OCI-M2 (cell line): Measurements from ENCODE around the gene MTMR6.
"Not testable (repeated sequence)": the region's sequence is repeated elsewhere in the genome, so short reads cannot be mapped to it uniquely, and the experiment has no call there.

Experiments used
- DNase-seq: peaks from one replicate; lab custom pipeline; 2025; ENCODE audit not compliant: unreplicated experiment; lab: John Stamatoyannopoulos, UW

The MTMR6 gene

DNA sequence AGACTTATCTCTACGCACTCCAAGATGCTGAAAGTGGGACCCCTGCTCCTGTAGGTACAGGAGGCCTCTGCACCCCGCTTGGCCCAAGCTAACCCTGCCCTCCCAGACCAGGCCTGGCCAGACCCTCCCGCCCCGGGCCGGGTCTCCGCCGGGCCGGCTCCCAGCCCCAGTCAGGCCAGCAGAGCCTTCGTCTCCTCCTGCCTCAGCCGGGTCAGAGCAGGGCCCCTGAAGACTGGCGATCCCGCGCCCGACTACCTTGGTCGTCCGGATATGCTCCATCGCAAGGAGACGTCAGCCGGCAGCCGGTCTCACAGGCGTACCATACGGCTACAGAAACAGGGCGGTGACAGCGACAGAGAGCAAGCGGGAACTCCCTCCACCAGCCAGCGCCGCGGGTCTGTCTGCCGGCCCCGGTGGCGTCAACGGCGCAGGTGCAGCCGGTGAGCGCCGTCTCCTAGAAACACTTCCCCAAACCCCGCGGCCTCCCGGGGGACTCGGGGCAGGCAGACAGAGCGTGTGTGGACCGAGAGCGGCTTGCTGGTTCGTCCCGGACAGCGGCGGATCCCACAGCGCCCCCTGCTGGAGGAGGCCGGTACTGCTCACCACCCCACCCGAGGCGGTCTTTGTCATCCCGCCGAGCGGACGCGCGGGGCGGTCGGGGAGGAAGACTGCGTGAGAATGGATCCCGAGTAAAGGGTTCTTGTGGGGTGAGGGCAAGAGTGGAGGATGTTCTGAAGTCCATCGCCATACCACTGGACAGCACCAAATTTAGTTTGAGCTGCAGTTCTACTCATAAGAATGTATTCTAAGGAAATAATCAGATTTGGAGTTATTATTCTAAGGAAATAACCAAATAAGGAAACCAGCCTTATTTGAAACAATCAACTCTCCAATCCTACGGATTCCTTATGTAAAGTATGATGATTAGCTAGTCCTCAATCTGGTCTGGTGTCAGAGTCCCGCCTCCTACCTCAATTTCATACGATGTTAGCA is at the start of gene MTMR6:
Gene MTMR6, minus strand, starts transcription at position 520 of the 993 bp plus-strand sequence. Its CDS starts 241 bp downstream, at position 279.
- peak; percentile 69 for DNase-seq

DNA sequence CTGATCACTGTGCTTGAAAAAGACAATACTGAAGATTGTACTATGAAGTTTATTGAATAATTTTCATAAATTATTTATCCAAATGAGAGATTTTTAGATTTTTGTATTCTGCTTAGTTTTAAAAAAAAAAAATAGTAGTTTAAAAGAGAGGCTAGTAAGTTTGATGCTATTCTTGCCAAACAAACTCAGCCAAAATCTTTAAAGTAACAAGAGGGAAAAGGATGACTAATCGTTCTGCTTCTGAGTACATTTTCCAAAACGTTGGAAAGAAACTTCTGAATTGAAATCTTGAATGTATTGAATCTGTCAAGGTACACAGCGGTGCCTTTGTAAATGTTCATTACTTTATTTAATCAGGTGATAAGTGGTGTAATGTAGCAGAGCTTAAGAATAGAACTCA is 48.6 kb upstream of the MTMR6 start:
- no peak for DNase-seq

DNA sequence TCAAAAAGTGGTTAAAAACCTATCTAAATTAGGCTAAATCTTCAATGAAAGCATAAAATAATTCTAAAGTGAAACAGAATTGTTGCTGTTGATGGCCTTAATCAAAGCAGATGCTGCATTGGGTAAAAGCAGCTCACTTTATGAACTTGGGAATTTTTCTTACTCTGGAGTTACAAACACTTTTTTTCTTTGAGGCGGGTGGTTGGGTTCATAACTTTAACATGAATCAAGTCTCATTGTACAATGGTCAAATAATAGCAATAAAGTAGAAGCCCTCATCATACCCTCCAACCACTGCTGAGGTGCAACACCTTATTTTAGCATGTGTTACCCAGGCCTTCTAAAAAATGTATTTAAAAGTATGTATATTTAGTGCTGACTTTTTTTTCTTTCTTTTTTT is 43.3 kb upstream of the MTMR6 start:
- no peak for DNase-seq

DNA sequence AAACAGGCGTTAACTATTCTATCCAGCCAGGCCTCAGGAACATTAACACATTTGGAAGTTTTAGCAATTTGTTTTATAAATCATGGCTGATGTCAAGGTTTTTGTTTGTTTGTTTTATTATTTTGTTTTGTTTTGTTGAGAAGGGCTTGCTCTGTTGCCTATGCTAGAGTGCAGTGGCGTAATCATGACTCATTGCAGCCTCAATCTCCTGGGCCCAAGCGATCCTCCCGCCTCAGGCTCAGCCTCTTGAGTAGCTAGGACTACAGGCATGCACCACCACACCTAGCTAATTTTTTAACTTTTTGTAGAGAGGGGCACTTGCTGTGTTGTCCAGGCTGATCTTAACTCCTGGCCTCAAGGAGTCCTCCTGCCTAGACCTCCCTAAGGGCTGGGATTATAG is 42.4 kb upstream of the MTMR6 start:
- no peak for DNase-seq

DNA sequence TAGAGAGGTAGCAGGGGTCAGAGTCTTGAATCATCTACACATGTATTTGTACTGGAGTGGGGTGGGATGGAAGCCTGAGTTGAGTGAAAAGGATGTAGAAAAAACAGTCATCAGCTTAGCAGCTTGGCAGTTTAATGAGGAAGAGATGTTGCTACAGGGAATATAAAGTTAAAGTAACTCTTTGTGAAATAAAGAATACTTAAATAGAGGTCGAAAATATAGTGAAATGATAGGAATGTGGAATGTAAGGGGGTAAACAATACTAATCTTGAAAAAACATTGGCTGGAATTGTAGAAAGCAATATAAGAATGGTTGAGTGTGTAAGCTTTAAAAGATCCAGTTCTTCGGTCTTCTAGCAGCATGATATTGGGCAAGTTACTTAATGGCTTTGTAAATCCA is 36.8 kb upstream of the MTMR6 start:
- DNase-seq = no peak

DNA sequence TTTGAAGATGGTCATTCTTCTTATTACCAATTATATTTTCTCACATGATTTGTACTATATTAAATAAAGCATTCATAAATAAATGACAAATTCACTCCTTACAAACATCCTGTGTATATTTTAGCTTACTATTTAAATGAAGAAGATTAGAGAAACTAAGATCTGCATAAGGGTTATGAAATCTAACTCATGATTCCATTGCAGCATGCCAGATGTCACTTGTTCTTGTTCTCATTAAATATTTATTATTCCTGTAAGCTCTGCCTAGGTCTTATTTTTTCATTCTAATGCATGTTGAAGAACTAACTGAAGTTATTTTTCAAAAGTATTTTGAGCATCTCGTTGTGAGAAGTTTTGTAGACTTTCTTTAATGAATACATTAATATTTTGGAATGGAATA is 32.5 kb upstream of the MTMR6 start:
- no peak for DNase-seq

DNA sequence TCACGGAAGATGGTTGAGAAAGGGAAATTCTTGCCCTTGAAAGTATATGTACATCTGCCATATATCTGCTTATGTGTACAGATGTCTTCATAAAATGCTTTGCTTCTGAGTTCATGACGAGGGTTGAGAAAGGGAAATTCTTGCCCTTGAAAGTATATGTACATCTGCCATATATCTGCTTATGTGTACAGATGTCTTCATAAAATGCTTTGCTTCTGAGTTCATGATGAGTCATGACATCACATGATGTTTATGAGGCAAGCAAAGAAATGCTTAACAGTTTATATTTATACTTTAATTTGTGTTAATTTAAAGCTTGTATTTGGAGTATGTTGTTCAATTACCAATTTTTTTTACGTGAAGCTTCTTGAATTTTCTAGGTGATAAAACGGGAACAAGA is 31.7 kb upstream of the MTMR6 start:
- DNase-seq = not testable (repeated sequence)

DNA sequence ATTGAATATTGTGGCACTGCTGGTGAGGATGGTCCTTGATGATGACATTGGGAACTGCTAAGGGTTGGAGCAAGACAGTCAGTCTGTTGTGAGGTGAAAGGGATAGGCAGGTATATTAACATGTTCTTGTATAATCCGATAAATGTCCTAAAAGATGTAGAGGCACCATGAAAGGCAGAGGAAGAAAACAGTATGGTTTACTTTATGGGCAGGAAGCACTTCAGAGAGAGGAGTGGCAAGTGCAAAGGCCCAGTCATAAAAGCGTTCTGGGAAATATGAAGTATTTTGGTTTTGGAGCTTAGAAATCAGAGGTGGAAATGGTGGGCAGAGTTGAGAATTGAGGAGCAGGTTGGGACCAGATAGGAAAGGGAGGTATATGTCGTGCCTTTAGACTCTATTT is 23.6 kb upstream of the MTMR6 start:
- DNase-seq = no peak

DNA sequence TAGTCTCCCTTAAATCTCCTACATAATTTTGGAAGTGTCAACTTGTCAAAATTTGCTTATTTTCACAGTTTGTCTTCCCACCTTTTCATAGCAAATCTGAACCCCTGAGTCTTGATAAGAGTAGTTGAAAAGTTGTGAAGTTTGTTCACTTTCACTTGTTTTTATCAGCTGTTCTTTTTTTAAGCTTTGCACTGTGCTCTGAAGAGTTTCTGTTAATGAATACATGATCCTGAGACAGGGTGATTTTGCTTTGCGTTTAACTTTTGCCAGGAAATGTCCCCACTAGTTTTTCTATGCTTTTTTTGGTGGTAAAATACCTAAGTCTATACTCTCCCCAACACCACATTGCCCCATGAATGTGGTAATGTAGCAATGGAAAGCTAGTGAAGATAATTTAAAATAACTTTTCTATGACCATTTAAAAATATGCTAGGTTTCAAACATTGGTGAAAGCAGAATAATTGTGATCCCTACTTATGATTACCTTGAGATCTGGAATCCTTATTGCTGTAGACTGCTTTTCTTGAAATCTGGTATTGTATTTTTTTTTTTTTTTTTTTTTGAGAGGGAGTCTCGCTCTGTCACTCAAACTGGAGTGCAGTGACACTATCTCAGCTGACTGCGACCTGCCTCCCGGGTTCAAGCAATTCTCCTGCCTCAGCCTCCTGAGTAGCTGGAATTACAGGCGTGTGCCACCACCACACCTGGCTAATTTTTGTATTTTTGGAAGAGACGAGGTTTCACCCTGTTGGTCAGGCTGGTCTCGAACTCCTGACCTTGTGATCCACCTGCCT is 19.6 kb upstream of the MTMR6 start:
- DNase-seq = no peak

DNA sequence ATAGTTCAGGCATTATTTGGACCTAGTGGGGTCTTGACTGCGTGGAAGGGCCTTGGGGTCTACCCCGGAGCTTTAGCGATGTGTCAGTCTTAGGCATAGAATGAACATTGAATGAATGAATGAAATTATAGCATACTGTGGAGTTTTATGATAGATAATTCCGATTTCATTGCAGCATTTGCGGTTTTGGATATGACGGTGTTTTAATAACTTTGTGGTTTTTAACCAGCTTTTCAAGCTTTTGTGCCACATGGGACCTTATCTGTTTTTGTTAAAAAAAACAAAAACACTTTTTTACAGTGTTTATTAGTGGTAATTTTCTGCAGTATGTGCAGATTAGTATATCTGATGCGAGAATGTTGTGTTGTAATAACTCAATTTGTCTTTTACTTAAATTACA is 14.8 kb upstream of the MTMR6 start:
- DNase-seq = no peak

DNA sequence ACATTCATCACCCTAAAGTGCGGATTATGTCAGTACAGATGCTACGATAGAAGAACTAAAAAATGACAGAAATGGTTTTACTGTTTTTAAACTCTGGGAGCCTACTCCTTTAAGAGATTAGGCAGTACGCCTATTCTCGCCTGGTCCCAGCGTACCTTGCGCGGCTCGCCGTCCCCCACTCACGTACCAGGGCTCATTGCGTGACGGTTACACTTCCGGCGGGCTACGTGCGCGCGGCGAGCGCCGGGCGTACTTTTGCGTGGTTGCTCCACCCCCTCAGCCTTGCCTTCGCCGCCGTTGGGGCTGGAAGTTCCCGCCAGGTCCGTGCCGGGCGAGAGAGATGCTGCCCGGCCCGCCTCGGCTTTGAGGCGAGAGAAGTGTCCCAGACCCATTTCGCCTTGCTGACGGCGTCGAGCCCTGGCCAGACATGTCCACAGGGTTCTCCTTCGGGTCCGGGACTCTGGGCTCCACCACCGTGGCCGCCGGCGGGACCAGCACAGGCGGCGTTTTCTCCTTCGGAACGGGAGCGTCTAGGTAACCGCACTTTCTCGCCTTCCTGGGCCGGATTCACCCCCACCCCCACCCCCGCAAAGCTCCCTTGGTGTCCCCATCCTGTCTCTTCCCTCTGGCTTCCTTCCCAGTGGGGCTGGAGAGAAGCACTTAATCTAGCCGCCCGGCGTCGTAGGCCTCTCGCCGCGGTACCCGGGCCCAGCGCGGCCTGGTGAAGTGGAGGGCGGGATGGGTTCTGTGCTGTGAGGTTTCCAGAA is 14.2 kb upstream of the MTMR6 start, which contains the start of gene NUP58:
Gene NUP58, plus strand, starts transcription at position 279 of the 767 bp plus-strand sequence. Its CDS starts 149 bp downstream, at position 428.
- DNase-seq = peak; percentile 22

DNA sequence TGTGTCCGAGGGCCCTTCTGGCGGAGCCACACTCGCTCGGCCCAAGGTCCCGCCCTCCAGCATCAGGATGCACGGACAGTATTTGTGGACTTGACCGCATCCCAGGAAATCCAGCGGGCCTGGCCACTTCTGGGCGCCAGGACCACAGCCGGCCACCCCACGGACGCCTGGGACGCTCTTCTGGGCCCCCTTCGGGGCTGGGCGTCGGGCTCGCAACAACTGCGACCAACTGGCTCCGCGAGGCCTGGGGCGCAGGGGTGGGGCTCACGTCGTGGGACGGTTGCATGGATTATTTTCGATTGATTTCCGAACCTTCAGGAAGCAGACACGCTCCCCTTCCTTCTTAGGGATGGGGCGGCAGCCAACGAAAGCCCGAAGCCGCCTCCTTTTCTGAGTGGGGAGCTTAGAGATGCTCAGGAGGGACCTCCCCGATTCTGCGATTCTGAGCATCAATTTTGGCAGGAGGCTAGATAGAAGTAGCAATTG is 13.6 kb upstream of the MTMR6 start:
- DNase-seq = no peak

DNA sequence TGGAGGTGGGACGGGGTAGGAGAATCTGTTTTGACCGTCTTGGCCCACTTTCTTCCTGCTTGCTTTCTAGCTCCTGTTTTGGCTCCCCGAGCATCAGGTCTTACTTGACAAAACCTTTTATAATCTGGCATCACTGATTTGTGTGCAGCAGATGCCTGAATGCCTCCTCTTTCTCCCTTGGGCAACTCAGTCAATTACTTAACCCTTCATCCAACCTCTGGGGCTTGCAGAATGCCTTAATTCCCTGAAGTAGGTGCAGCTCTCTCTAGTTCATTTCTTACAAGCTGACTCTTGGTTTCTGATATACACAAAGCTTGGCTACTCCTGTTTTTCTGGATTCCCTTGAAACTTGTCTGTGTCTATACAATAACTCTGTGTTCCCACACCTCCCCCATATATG is 8.4 kb upstream of the MTMR6 start:
- no peak for DNase-seq

DNA sequence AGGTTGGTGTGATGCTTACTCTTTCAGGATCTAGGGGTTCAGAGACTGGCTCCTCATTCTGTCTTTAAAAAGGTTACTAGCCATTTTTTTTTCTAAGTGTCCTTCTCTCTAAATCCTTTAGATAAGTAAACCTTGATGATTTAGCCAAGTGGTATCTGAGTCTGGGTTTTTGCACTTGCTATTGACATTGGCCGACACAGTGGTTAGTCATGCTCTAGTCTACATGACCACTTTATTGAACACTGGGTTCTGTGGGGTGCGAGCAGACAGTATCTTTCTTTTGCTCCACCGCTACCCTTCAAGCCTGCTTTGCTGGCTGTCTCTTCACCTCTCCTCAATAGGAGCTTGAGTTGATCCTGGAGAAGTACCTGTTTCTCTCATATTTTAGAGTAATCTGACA is 7.9 kb upstream of the MTMR6 start:
- no peak for DNase-seq

DNA sequence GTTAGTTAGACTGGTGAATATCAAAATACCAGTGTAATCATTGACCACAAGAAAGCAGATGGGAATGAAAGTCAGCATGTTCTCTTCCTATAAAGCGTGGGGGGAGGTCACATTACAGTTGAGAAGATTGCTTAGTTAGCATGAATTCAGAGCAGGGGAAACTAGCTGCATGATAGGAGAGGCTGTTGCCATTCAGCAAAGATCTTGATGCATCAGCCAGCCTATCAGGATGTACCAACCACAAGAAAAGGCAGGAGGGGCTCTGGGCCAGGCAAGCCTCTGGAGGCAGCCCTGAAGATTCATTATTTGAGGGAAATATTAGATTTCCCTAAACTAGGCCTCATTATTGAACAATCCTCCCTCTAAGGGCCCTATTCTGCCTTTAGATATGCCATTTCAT is 5.0 kb upstream of the MTMR6 start:
- no peak for DNase-seq

DNA sequence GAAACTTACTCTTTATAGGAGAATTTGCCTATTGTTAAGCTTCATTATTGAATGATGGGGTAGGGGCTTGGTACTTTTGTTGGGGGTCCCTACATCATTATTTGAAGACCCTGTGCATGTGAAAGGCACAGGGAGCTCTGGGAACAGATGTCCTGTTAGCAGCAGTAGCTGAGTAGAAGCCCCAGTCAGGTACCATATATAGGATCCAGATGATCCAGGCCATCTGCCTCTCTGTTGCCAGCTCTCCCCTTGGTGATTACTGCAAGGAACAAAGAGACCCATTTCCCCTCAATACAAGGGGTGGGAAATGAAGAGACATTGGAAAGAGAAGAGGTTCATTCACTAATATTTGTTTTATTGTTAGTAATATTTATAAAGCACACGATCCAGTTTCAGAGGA is 4.4 kb upstream of the MTMR6 start:
- no peak for DNase-seq

DNA sequence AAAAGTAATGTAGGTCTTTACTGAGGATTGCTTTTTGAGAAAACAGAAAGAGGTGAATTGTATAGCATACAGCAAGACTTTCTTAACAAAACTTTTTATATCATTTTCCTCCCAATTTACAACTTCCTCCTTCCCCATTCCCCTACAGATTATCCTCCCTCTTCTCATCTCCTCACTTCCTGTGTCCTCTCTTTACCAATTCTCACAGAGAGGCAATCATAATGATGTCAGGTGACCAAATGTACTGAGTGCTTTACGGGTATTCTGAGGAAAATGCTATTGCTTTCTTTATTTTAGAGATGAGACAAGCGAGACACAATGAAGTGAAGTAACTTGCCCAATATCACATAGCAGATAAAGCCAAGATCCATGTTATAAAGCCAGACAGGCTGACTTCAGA is 1.7 kb upstream of the MTMR6 start:
- DNase-seq = no peak

DNA sequence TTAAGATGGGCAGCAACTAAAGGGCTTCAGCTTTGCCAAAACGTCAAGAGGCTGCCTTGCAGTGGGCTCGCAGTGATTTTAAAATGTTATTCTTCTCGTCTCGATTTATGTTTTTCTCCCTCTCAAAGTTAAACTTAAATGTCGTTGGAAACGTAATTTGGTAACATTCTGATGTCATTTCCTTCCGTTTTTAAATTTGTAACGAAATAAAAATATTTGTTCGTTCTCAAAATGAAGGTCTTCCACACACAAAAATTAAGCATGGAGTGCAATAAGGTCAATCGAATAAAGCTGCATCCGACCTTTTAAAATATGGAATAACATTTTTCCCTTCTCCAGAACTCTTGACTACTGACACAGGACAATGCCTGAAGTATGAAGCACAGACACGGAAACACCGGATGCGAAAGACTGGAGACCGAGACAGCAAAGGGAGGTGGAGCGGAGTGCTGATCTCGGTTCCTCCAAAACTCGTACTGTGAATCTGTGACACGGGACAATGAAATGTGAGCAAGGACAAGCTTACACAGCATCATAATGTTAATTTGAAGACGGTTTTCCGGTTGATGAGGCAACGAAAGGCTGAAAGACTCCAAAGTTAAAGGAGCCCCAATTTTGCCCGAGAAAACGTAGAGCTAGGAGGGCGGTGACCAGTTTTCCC is 850 bp downstream of the MTMR6 start:
- DNase-seq = no peak

DNA sequence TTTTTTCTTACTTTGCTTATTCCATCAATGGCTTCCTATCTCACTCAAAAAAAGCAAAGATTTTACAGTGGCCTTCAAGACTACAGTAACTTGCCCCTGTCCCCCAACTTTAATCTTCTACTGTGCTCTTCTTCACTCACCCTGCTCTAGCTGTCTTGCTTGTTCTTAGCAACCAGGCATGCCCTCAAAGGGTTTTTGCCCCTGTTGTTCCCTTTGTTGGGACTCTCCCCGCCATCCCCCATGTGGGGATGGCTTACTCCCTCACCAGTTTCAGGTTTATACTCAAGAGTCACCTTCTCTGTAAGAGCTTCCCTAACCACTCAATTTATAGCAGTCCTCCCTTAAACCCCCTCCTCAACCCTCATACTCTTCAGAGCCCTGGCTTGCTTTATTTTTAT is 5.4 kb downstream of the MTMR6 start:
- DNase-seq = no peak

DNA sequence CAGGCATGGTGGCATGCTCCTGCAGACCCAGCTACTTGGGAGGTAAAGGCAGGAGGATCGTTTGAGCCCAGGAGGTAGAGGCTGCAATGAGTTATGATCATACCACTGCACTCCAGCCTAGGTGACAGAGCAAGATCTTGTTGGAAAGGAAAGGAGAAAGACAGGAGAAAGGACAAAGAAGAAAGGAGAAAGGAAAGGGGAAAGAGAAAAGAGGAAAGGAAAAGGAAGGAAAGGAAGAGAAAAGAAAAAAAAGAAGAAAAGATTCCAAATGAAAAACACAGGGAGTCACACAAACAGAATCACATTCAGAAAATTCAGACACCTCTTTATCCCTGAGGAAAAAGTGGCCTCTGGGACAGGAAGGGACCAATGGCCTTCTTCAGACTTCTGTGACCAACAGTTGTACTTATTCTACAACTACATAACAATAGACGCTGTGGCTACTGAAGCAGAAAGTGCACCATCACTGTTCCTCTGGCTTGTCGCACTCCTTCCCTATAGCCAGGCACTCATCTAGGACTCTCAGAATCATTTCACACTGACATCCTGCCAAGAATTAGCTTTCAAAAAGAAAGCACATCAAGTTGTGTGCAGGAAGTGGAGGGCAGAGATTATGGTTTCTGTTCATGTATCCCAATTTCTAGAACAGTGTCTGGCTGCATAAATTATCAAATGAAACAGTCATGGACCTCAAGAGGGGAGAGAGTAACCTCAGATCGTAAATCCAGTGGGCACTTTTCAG is 5.9 kb downstream of the MTMR6 start:
- DNase-seq = no peak
